ENCODE results near the gene NTRK2.

DNA sequence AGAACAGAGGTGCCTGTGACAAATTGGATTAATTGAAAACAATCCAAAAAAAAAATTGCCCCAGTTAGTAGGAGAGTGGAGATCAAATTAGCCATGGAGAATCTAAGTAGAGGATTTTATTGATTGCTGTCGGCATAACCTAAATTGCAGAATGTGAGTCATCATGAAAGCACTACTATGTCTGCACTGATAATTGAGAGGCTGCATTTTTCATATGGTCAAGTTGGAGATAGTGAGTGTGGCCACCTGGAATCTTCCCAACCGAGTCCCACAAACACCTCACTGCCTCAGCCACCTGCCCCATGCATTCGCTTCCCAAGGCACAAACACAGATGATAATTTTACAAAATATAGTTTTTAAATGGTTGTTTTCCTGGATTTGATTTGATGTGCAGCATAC, 123.7 kb downstream of the NTRK2 start:
- no peak for TF ChIP-seq BHLHE40 (IDR thresholded peaks at IDR 0.05; ENCODE audit: borderline replicate concordance)
- no peak for TF ChIP-seq FOXM1 (IDR thresholded peaks at IDR 0.05; ENCODE audit: borderline replicate concordance)
- TF ChIP-seq HDGF (IDR thresholded peaks at IDR 0.05; ENCODE audit: borderline replicate concordance) = no peak
- TF ChIP-seq SP1 (IDR thresholded peaks at IDR 0.05) = no peak
- TF ChIP-seq SUZ12 (IDR thresholded peaks at IDR 0.05) = no peak
- no peak for TF ChIP-seq ZNF384 (IDR thresholded peaks at IDR 0.05)
- no peak for TF ChIP-seq FOXK2 (IDR thresholded peaks at IDR 0.05)
- no peak for TF ChIP-seq ELF4 (IDR thresholded peaks at IDR 0.05)
- no peak for TF ChIP-seq FOXA1 (IDR thresholded peaks at IDR 0.05)
- TF ChIP-seq, protein P1, sequence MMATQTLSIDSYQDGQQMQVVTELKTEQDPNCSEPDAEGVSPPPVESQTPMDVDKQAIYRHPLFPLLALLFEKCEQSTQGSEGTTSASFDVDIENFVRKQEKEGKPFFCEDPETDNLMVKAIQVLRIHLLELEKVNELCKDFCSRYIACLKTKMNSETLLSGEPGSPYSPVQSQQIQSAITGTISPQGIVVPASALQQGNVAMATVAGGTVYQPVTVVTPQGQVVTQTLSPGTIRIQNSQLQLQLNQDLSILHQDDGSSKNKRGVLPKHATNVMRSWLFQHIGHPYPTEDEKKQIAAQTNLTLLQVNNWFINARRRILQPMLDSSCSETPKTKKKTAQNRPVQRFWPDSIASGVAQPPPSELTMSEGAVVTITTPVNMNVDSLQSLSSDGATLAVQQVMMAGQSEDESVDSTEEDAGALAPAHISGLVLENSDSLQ (IDR thresholded peaks at IDR 0.05) = no peak

All from HEK293T (cell line).